Gastroesophageal sphincter (tissue), 3 donors: Measurements from ENCODE around the gene KRT6C.

Source experiments
- CTCF ChIP-seq, 4 experiments: fragments of 200-600 bp in 2 of 4; fragments of 450-650 bp in 2 of 4; sonication (generic) in 1 of 4; IDR thresholded peaks; one replicate each; pipeline ENCODE4 v1.5.1; 2017 to 2019; ENCODE audit warnings: antibody characterized with exemption in 4 of 4, mild to moderate bottlenecking in 2 of 4, moderate library complexity in 2 of 4
- POLR2A ChIP-seq, 2 donors: fragments of 450-650 bp; IDR thresholded peaks; one replicate each; pipeline ENCODE4 v1.6.1; 2017; ENCODE audit warnings: antibody characterized with exemption in 2 of 2, mild to moderate bottlenecking in 2 of 2, moderate library complexity in 1 of 2
- POLR2AphosphoS5 ChIP-seq: sonication (generic); formaldehyde crosslinking; IDR thresholded peaks from one replicate; pipeline ENCODE4 v1.6.1; 2017; ENCODE audit warnings: antibody characterized with exemption

GRCh38 chr12:52436828-52437474 is 36.7 kb downstream of the KRT6C start:
- TF ChIP-seq CTCF (IDR thresholded peaks at IDR 0.05) (no peak), POLR2A (IDR thresholded peaks at IDR 0.05) (no peak), POLR2AphosphoS5 (no peak)
